Measurements from ENCODE around the gene DAGLB. TPM values are rescaled to one million over a fixed set of nuclear protein-coding genes. Genes with fewer than 3 reads are reported as not detected.

The DAGLB gene
- total and polyA plus RNA-seq, 4 donors = 3.6 to 19.7 (median 16.7) TPM

- WGBS, 2 donors = 69% methylated on average over 11 of the region's 11 CpGs
- Histone ChIP-seq H3K27me3 (ENCODE audit: control insufficient read depth in 1 of 2, insufficient read depth in 2 of 2, low read length in 1 of 2) (no peaks in the 10 kb centered on the region), H3K27ac (ENCODE audit: low read depth in 1 of 2, low read length in 2 of 2) (no peak overlapping the region), H3K4me1 (ENCODE audit: control insufficient read depth in 1 of 2, insufficient read depth in 2 of 2, low read length in 2 of 2) (peaks cover 0 to 4% of the 10 kb centered on the region in 2 donors), H3K9me3 (ENCODE audit: control insufficient read depth, low read length) (no peaks in the 10 kb centered on the region), H3K36me3 (ENCODE audit: control insufficient read depth in 1 of 2, insufficient read depth in 2 of 2, low read length in 1 of 2) (peaks cover 0 to 2% of the 10 kb centered on the region in 2 donors), H3K4me3 (ENCODE audit: low read length in 2 of 2) (no peak overlapping the region)
- peak; percentile 69 to 74 for DNase-seq
- intact Hi-C loops (cut with DNase I) = no loop called here
- peak; percentile 72 for ATAC-seq (ENCODE audit: low FRiP score)
These were observed 54.8 kb downstream of the DAGLB start for GRCh38 chr7:6392712-6393666.

DNA sequence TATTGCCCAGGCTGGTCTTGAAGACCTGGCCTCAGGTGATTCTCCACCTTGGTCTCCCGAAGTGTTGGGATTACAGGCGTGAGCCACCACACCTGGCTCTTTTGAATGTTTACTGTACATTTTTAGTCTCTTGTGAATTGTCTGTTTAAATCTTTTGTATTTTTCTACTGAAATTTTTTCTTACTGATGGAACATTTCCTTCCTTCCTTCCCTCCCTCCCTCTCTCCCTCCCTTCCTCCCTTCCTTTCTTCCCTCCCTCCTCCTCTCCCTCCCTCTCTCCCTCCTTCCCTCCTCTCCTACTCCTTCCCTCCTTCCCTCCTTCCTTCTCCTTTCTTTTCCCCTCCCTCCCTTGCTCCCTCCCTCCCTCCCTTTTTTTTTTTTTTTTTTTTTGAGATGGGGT, 58.0 kb downstream of the DAGLB start:
- Histone ChIP-seq H3K9me3 (ENCODE audit: control insufficient read depth, low read length) (no peaks in the 10 kb centered on the region), H3K27ac (ENCODE audit: low read depth in 1 of 2, low read length in 2 of 2) (no peak overlapping the region), H3K36me3 (ENCODE audit: control insufficient read depth in 1 of 2, insufficient read depth in 2 of 2, low read length in 1 of 2) (peaks cover 0 to 2% of the 10 kb centered on the region in 2 donors), H3K4me3 (ENCODE audit: low read length in 2 of 2) (no peak overlapping the region), H3K27me3 (ENCODE audit: control insufficient read depth in 1 of 2, insufficient read depth in 2 of 2, low read length in 1 of 2) (no peaks in the 10 kb centered on the region), H3K4me1 (ENCODE audit: control insufficient read depth in 1 of 2, insufficient read depth in 2 of 2, low read length in 2 of 2) (peaks cover 6 to 11% of the 10 kb centered on the region in 2 donors)
- 95 to 96% methylated on average over 2 of the region's 2 CpGs for WGBS, 2 donors
- no peak for ATAC-seq (ENCODE audit: low FRiP score)
- intact Hi-C loops (cut with DNase I) = no loop called here
- no peak for DNase-seq

DNA sequence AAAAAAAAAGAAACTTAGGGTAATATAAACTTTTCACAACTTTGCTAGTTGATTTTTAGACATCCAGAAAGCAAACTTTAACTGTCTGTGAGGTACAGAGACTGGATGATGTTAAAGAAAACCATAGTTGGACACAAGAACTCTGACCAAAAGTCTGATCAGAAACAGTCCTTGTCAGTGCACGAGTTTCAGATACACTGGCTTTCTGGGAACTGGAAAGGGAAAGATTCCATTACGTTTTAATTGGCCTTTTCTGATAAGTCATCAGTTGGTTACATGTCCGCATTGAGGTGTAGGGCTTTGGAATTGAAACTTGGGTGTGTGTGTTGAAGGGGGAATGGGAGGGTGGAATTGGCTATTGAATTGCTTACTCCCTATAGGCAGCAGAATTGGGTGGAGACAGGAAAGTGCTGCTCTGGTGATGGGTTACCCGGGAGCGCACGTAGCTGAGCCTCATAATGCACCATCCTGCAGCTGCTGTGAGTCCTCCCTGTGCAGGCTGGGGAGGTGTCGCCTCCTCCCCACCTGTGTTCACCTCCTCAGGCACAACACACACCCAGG, 59.9 kb downstream of the DAGLB start:
- H3K4me1 ChIP-seq (ENCODE audit: control insufficient read depth in 1 of 2, insufficient read depth in 2 of 2, low read length in 2 of 2) = peaks cover 8 to 9% of the 10 kb centered on the region in 2 donors
- ATAC-seq (ENCODE audit: low FRiP score) = no peak
- H3K4me3 ChIP-seq (ENCODE audit: low read length in 2 of 2) = no peak overlapping the region
- H3K9me3 ChIP-seq (ENCODE audit: control insufficient read depth, low read length) = no peaks in the 10 kb centered on the region
- H3K27ac ChIP-seq (ENCODE audit: low read depth in 1 of 2, low read length in 2 of 2) = no peak overlapping the region
- no peaks in the 10 kb centered on the region for H3K36me3 ChIP-seq (ENCODE audit: control insufficient read depth in 1 of 2, insufficient read depth in 2 of 2, low read length in 1 of 2)
- WGBS, 2 donors = 84 to 88% methylated on average over 7 of the region's 7 CpGs
- intact Hi-C loops (cut with DNase I) = no loop called here
- no peak for DNase-seq
- H3K27me3 ChIP-seq (ENCODE audit: control insufficient read depth in 1 of 2, insufficient read depth in 2 of 2, low read length in 1 of 2) = no peaks in the 10 kb centered on the region

DNA sequence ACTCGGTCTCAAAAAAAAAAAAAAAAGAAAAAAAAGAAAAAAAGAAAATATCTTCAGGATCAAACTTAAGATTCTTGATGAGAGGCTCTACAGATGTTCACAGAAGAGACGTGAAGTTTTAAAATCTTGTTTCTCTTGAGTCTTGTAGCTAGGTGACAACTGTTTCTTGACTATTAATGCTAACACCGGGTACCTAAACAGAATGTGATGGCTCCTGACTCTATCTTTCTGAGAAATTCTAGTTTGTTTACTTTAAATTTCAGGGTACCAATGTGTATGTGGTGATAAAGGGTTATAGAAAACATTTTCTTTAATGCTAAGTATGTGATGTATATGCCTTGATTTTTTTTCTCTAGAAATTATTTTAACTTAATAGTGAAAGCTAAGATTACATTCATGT, 61.0 kb downstream of the DAGLB start:
- H3K27ac ChIP-seq (ENCODE audit: low read depth in 1 of 2, low read length in 2 of 2) = no peak overlapping the region
- H3K9me3 ChIP-seq (ENCODE audit: control insufficient read depth, low read length) = no peaks in the 10 kb centered on the region
- no peak overlapping the region for H3K4me3 ChIP-seq (ENCODE audit: low read length in 2 of 2)
- no peaks in the 10 kb centered on the region for H3K36me3 ChIP-seq (ENCODE audit: control insufficient read depth in 1 of 2, insufficient read depth in 2 of 2, low read length in 1 of 2)
- intact Hi-C loops (cut with DNase I) = no loop called here
- DNase-seq (no peak), ATAC-seq (ENCODE audit: low FRiP score) (no peak)
- peaks cover 8 to 9% of the 10 kb centered on the region in 2 donors for H3K4me1 ChIP-seq (ENCODE audit: control insufficient read depth in 1 of 2, insufficient read depth in 2 of 2, low read length in 2 of 2)
- WGBS, 2 donors = 84 to 91% methylated on average over 3 of the region's 3 CpGs
- no peaks in the 10 kb centered on the region for H3K27me3 ChIP-seq (ENCODE audit: control insufficient read depth in 1 of 2, insufficient read depth in 2 of 2, low read length in 1 of 2)

GRCh38 chr7:6385909-6386560, 61.7 kb downstream of the DAGLB start:
- Histone ChIP-seq H3K9me3 (ENCODE audit: control insufficient read depth, low read length) (no peaks in the 10 kb centered on the region), H3K4me3 (ENCODE audit: low read length in 2 of 2) (no peak overlapping the region), H3K36me3 (ENCODE audit: control insufficient read depth in 1 of 2, insufficient read depth in 2 of 2, low read length in 1 of 2) (no peaks in the 10 kb centered on the region), H3K4me1 (ENCODE audit: control insufficient read depth in 1 of 2, insufficient read depth in 2 of 2, low read length in 2 of 2) (peaks cover 8 to 9% of the 10 kb centered on the region in 2 donors), H3K27ac (ENCODE audit: low read depth in 1 of 2, low read length in 2 of 2) (peak overlapping the region; percentile 15 to 66), H3K27me3 (ENCODE audit: control insufficient read depth in 1 of 2, insufficient read depth in 2 of 2, low read length in 1 of 2) (no peaks in the 10 kb centered on the region)
- 50 to 57% methylated on average over 4 of the region's 4 CpGs for WGBS, 2 donors
- DNase-seq (no peak), ATAC-seq (ENCODE audit: low FRiP score) (no peak)
- intact Hi-C loops (cut with DNase I) = no loop called here

DNA sequence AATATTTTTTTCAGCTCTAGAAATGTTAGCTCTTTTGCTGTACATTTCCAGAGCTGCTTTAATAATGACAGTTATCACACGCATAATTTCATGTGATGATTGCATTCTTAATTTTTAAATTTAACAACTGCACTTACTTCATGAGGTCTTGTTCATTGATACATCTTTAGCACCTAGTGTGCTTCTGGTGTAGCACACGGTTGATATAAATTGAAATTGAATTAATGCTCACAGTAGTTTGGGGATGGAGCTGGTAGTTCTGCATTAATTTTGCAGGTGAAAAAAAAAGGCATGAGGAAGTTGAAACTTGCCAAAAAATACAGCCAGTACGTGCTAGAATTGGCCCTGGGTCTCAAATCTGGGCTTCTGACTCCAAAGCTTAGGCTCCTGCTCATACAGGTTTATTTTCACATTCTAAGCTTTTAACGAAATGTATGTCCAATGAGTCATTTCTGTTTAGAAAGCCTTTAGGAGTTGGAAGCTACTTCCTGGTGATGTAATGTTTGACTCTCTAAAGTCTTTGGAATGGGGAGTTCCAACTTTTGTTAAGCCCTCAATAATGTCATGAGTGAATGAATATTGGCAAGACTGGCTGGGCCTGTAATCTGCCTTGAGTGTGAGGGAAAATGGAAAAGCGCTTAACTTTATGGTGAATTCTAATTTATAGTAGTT, 62.5 kb downstream of the DAGLB start:
- intact Hi-C loops (cut with DNase I) = no loop called here
- H3K27me3 ChIP-seq (ENCODE audit: control insufficient read depth in 1 of 2, insufficient read depth in 2 of 2, low read length in 1 of 2) = no peaks in the 10 kb centered on the region
- DNase-seq = no peak
- ATAC-seq (ENCODE audit: low FRiP score) = peak; percentile 79
- H3K27ac ChIP-seq (ENCODE audit: low read depth in 1 of 2, low read length in 2 of 2) = peak overlapping the region in 1 of 2 donors; percentile 66
- WGBS, 2 donors = 13 to 17% methylated on average over 5 of the region's 5 CpGs
- H3K36me3 ChIP-seq (ENCODE audit: control insufficient read depth in 1 of 2, insufficient read depth in 2 of 2, low read length in 1 of 2) = no peaks in the 10 kb centered on the region
- no peaks in the 10 kb centered on the region for H3K9me3 ChIP-seq (ENCODE audit: control insufficient read depth, low read length)
- H3K4me3 ChIP-seq (ENCODE audit: low read length in 2 of 2) = no peak overlapping the region
- peaks cover 8 to 13% of the 10 kb centered on the region in 2 donors for H3K4me1 ChIP-seq (ENCODE audit: control insufficient read depth in 1 of 2, insufficient read depth in 2 of 2, low read length in 2 of 2)

DNA sequence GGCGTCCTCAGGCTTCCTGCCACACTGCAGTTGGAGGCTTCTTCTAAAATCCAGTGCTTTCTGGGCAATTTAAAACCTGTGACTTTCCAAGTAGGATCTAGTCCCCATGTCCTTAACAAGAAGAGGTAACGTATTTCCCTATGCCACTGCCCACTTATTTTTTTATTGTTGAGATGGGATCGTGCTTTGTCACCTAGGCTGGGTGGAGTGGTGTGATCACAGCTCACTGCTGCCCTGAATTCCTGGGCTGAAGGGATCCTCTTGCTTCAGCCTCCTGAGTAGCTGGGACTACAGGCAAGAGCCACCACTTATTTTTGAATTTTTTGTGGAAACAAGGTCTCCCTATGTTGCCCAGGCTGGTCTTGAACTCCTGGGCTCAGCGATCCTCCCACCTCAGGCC, 63.4 kb downstream of the DAGLB start:
- WGBS, 2 donors = 73 to 80% methylated on average over 4 of the region's 4 CpGs

DNA sequence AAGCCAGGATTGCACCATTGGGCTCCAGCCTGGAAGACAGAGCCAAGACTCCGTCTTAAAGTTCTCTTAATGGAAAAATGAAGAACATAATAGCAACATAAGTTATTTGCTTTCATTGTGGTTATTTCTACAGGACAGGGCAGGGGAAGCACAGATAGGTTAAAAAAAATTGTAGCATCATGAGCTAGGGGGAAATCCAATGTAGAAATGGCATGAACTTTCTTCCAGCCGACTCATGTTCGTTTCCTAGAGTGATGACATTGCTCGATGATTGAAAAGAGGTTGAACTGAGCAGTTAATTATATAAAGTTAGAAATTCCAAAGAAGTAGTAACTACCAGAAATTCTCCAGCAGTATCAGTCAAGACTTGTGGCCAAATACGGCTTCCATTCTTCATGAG, 64.9 kb downstream of the DAGLB start:
- no peak for DNase-seq
- Histone ChIP-seq H3K9me3 (ENCODE audit: control insufficient read depth, low read length) (no peaks in the 10 kb centered on the region), H3K36me3 (ENCODE audit: control insufficient read depth in 1 of 2, insufficient read depth in 2 of 2, low read length in 1 of 2) (no peaks in the 10 kb centered on the region), H3K27me3 (ENCODE audit: control insufficient read depth in 1 of 2, insufficient read depth in 2 of 2, low read length in 1 of 2) (no peaks in the 10 kb centered on the region), H3K27ac (ENCODE audit: low read depth in 1 of 2, low read length in 2 of 2) (peak overlapping the region in 1 of 2 donors; percentile 3), H3K4me1 (ENCODE audit: control insufficient read depth in 1 of 2, insufficient read depth in 2 of 2, low read length in 2 of 2) (peaks cover 8 to 13% of the 10 kb centered on the region in 2 donors), H3K4me3 (ENCODE audit: low read length in 2 of 2) (no peak overlapping the region)
- intact Hi-C loops (cut with DNase I) = no loop called here
- 43 to 52% methylated on average over 5 of the region's 5 CpGs for WGBS, 2 donors
- ATAC-seq (ENCODE audit: low FRiP score) = no peak

More for the DNA sequence above, 63.4 kb downstream of the DAGLB start:
- no peak for ATAC-seq (ENCODE audit: low FRiP score)
- Histone ChIP-seq H3K4me3 (ENCODE audit: low read length in 2 of 2) (no peak overlapping the region), H3K36me3 (ENCODE audit: control insufficient read depth in 1 of 2, insufficient read depth in 2 of 2, low read length in 1 of 2) (no peaks in the 10 kb centered on the region), H3K4me1 (ENCODE audit: control insufficient read depth in 1 of 2, insufficient read depth in 2 of 2, low read length in 2 of 2) (peaks cover 8 to 13% of the 10 kb centered on the region in 2 donors), H3K9me3 (ENCODE audit: control insufficient read depth, low read length) (no peaks in the 10 kb centered on the region), H3K27ac (ENCODE audit: low read depth in 1 of 2, low read length in 2 of 2) (no peak overlapping the region), H3K27me3 (ENCODE audit: control insufficient read depth in 1 of 2, insufficient read depth in 2 of 2, low read length in 1 of 2) (no peaks in the 10 kb centered on the region)
- intact Hi-C loops (cut with DNase I) = no loop called here
- no peak for DNase-seq
